Upper lobe of left lung (tissue), 6 donors: ENCODE measurements around the gene TRIM29. TPM values are rescaled to one million over a fixed set of nuclear protein-coding genes. Genes with fewer than 3 reads are reported as not detected.

ENCODE experiments used
- ATAC-seq, 2 donors: fragments of 200-7000 bp; cut with Tn5 transposase; one replicate each; pipeline ENCODE4 v1.9.1; 2022; ENCODE audit warnings: mild to moderate bottlenecking in 2 of 2, moderate library complexity in 2 of 2; ENCODE audit not compliant: low FRiP score in 2 of 2
- DNase-seq, 2 donors: peaks; one replicate each; pipeline ENCODE4 v3.0.0-alpha.2; 2019 to 2020
- H3K27ac ChIP-seq, 4 donors: fragments of 200-600 bp; sonication (generic); one replicate each; pipeline ENCODE4 v1.5.1; 2016 to 2019
- H3K27me3 ChIP-seq, 4 donors: fragments of 200-600 bp; sonication (generic); one replicate each; pipeline ENCODE4 v1.5.1; 2017 to 2019
- H3K36me3 ChIP-seq, 4 donors: fragments of 200-600 bp; sonication (generic); one replicate each; pipeline ENCODE4 v1.5.1; 2016 to 2019
- H3K4me1 ChIP-seq, 4 donors: fragments of 200-600 bp; sonication (generic); one replicate each; pipeline ENCODE4 v1.5.1; 2018 to 2019
- H3K4me3 ChIP-seq, 4 donors: fragments of 200-600 bp; sonication (generic); one replicate each; pipeline ENCODE4 v1.5.1; 2017 to 2019; ENCODE audit warnings: mild to moderate bottlenecking in 2 of 4, moderate library complexity in 1 of 4
- H3K9me3 ChIP-seq, 4 donors: fragments of 200-600 bp; sonication (generic); one replicate each; pipeline ENCODE4 v1.5.1; 2018 to 2019
- CTCF ChIP-seq, 6 experiments: fragments of 450-650 bp in 4 of 6; fragments of 200-600 bp in 2 of 6; sonication (generic) in 2 of 6; IDR thresholded peaks; one replicate each; pipeline ENCODE4 v1.5.1; 2016 to 2019; ENCODE audit warnings: antibody characterized with exemption in 6 of 6
- EP300 ChIP-seq, 4 donors: sonication (generic); formaldehyde crosslinking; IDR thresholded peaks; one replicate each; pipeline ENCODE4 v1.5.1; 2017; ENCODE audit warnings: antibody characterized with exemption in 4 of 4, control low read depth in 2 of 4
- POLR2A ChIP-seq, 4 donors: fragments of 450-650 bp; IDR thresholded peaks; one replicate each; pipeline ENCODE4 v1.5.1; 2016 to 2017; ENCODE audit warnings: antibody characterized with exemption in 4 of 4, mild to moderate bottlenecking in 2 of 4
- POLR2AphosphoS5 ChIP-seq, 2 donors: sonication (generic); formaldehyde crosslinking; IDR thresholded peaks; one replicate each; pipeline ENCODE4 v1.5.1; 2017; ENCODE audit warnings: antibody characterized with exemption in 2 of 2
- WGBS, 2 donors: methylation state at CpG; one replicate each; pipeline ENCODE4 v1.1.5; 2017 to 2018; 5-methylcytosine and 5-hydroxymethylcytosine counted together
- total RNA-seq, 6 donors: library from RNA; depleted of rRNA in 4 of 6; stranded (reverse); fragments of >200 nt in 4 of 6; gene quantifications; one replicate each; pipeline versions ENCODE4 v1.1.0 to v1.2.1, GENCODE V29; 2016 to 2021
- donor health status: DM: no; HTN: no; CAD: no; lungs with moderate emphysema.
- donor health status: DM: no; HTN: yes; CAD: no; lungs with severe emphysema.

Gene TRIM29
- total RNA-seq, 6 donors from 2014 or later: 2.3 to 36.7 (median 8.4) TPM

DNA sequence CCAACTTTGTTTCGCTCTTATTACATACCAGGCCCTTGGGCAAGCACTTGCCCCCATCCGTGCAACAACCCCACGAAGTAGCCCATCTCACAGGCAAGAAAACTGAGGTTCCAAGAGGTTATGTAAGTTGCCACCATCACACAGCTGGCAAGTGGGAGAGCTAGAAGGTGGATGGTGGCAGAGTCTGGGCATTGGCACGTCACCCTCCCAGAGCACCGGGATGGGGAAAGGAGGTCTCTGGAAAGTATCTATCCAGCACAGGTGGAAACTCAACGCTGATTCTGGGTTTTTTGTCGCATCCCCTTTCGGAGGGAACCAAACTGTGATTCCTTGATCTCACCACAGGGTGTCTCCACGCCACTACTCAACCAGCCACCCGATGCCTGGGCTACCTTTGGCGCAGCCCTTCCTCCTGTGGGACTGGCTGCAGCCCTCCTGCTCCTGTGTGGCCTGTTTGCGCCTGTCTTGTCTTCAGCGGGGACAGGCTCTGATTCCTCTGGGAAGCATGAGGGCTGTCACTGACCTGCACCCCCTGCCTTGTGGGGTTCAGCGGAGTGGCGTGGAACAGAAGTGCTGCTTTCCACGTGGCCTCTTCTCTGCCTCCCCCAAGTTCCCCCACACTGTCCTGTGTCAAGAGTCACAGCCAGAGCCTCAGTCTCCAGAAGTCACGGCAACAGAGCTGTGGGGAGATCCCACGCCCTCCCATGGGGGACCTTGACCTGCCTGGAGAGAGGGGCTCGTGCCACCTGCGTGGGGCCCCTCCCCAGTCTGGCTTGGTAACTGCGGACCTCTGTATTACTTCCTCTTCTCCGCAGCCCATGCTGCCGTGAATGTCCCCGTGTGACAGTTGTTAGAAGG is 34.4 kb upstream of the TRIM29 start:
- TF ChIP-seq CTCF (IDR thresholded peaks at IDR 0.05) (peak; percentile 55 to 88 (median 79)), POLR2AphosphoS5 (IDR thresholded peaks at IDR 0.05) (no peak)
- Histone ChIP-seq H3K27me3 (peaks cover 0 to 14% (median 5%) of the 10 kb centered on the region in 4 donors), H3K27ac (no peak overlapping the region), H3K4me3 (no peak overlapping the region), H3K4me1 (peaks cover 11 to 19% (median 18%) of the 10 kb centered on the region in 4 donors), H3K9me3 (no peaks in the 10 kb centered on the region), H3K36me3 (no peaks in the 10 kb centered on the region)
- 29 to 38% methylated on average over 15 to 24 of the region's 24 CpGs for WGBS, 2 donors
- ATAC-seq (peak; percentile 47 to 70), DNase-seq (peak in 1 of 2 donors; percentile 57)

GRCh38 chr11:120170741-120171261 is 32.9 kb upstream of the TRIM29 start:
- Histone ChIP-seq H3K9me3 (no peaks in the 10 kb centered on the region), H3K27me3 (peaks cover 0 to 14% (median 5%) of the 10 kb centered on the region in 4 donors), H3K36me3 (no peaks in the 10 kb centered on the region), H3K27ac (no peak overlapping the region), H3K4me1 (peaks cover 11 to 19% (median 18%) of the 10 kb centered on the region in 4 donors), H3K4me3 (no peak overlapping the region)
- peak in 1 of 2 donors; percentile 45 for DNase-seq
- TF ChIP-seq EP300 (IDR thresholded peaks at IDR 0.05) (no peak), POLR2A (IDR thresholded peaks at IDR 0.05) (no peak), POLR2AphosphoS5 (IDR thresholded peaks at IDR 0.05) (no peak)
- 93 to 96% methylated on average over 3 to 12 of the region's 12 CpGs for WGBS, 2 donors
- ATAC-seq: no peak

- no peak overlapping the region for H3K27ac ChIP-seq
- peak in 1 of 2 donors; percentile 73 for DNase-seq
- H3K4me1 ChIP-seq: peaks cover 11 to 19% (median 18%) of the 10 kb centered on the region in 4 donors
- peaks cover 0 to 2% (median 0%) of the 10 kb centered on the region in 4 donors for H3K9me3 ChIP-seq
- peak overlapping the region in 1 of 4 donors; percentile 53 for H3K4me3 ChIP-seq
- H3K27me3 ChIP-seq: peaks cover 0 to 14% (median 5%) of the 10 kb centered on the region in 4 donors
- no peak for ATAC-seq
- WGBS, 2 donors: 58 to 81% methylated on average over 8 to 19 of the region's 27 CpGs
- TF ChIP-seq CTCF (IDR thresholded peaks at IDR 0.05) (no peak), EP300 (IDR thresholded peaks at IDR 0.05) (no peak), POLR2A (IDR thresholded peaks at IDR 0.05) (no peak), POLR2AphosphoS5 (IDR thresholded peaks at IDR 0.05) (no peak)
- no peaks in the 10 kb centered on the region for H3K36me3 ChIP-seq
Measured at GRCh38 chr11:120169981-120170698, 32.2 kb upstream of the TRIM29 start.

- 0 to 1% methylated on average over 5 to 65 of the region's 71 CpGs for WGBS, 2 donors
- peaks cover 0 to 2% (median 0%) of the 10 kb centered on the region in 4 donors for H3K9me3 ChIP-seq
- H3K36me3 ChIP-seq: no peaks in the 10 kb centered on the region
- peaks cover 11 to 19% (median 18%) of the 10 kb centered on the region in 4 donors for H3K4me1 ChIP-seq
- H3K27me3 ChIP-seq: peaks cover 0 to 14% (median 5%) of the 10 kb centered on the region in 4 donors
- DNase-seq (peak; percentile 48 to 95), ATAC-seq (peak; percentile 85 to 95)
- TF ChIP-seq POLR2AphosphoS5 (IDR thresholded peaks at IDR 0.05) (no peak), EP300 (IDR thresholded peaks at IDR 0.05) (no peak), CTCF (IDR thresholded peaks at IDR 0.05) (peak; percentile 88 to 95 (median 94)), POLR2A (IDR thresholded peaks at IDR 0.05) (no peak)
- H3K4me3 ChIP-seq: peak overlapping the region; percentile 33 to 56 (median 46)
- no peak overlapping the region for H3K27ac ChIP-seq
Measured at GRCh38 chr11:120168960-120169681, 31.2 kb upstream of the TRIM29 start.
